Endodermal cell (in vitro differentiated cells): ENCODE measurements around the gene LRRC74B. TPM values are rescaled to one million over a fixed set of nuclear protein-coding genes. Genes with fewer than 3 reads are reported as not detected.
"Not testable (repeated sequence)": the region's sequence is repeated elsewhere in the genome, so short reads cannot be mapped to it uniquely, and the experiment has no call there.

Experiments
- DNase-seq: peaks from one replicate; pipeline ENCODE4 v3.0.0-alpha.2; 2017
- H3K27ac ChIP-seq: 2 replicates; pipeline ENCODE4 v1.5.1; 2013; ENCODE audit warnings: mild to moderate bottlenecking, low read depth, low read length, moderate library complexity
- H3K27me3 ChIP-seq: 2 replicates; pipeline ENCODE4 v1.6.1; 2013; ENCODE audit warnings: mild to moderate bottlenecking, low read length, moderate library complexity; ENCODE audit not compliant: insufficient read depth, control insufficient read depth, poor library complexity, severe bottlenecking
- H3K36me3 ChIP-seq: 2 replicates; pipeline ENCODE4 v1.7.0; 2013; ENCODE audit warnings: mild to moderate bottlenecking, low read length, moderate library complexity; ENCODE audit not compliant: control insufficient read depth, insufficient read depth
- H3K4me1 ChIP-seq: one replicate; pipeline ENCODE4 v1.7.0; 2013; ENCODE audit warnings: low read length; ENCODE audit not compliant: control insufficient read depth, insufficient read depth
- H3K4me3 ChIP-seq: 2 replicates; pipeline ENCODE4 v1.5.1; 2013; ENCODE audit warnings: mild to moderate bottlenecking, low read length, moderate library complexity
- H3K9ac ChIP-seq: 2 replicates; pipeline ENCODE4 v1.6.1; 2013; ENCODE audit warnings: mild to moderate bottlenecking, low read length, moderate library complexity; ENCODE audit not compliant: poor library complexity, severe bottlenecking; ENCODE audit errors: extremely low read depth
- H3K9me3 ChIP-seq: 2 replicates; pipeline ENCODE4 v1.6.1; 2013; ENCODE audit warnings: mild to moderate bottlenecking, low read length, moderate library complexity; ENCODE audit not compliant: control insufficient read depth
- H3K27ac Mint-ChIP-seq: 2 replicates; pipeline ENCODE4 v1.8.0; 2020; ENCODE audit warnings: mixed read lengths
- H3K27me3 Mint-ChIP-seq: 2 replicates; pipeline ENCODE4 v1.8.0; 2021; ENCODE audit warnings: mild to moderate bottlenecking, mixed read lengths; ENCODE audit not compliant: insufficient read depth
- H3K36me3 Mint-ChIP-seq: 2 replicates; pipeline ENCODE4 v1.8.0; 2020; ENCODE audit warnings: low read depth, mixed read lengths
- H3K4me1 Mint-ChIP-seq: 2 replicates; pipeline ENCODE4 v1.8.0; 2020; ENCODE audit warnings: mixed read lengths
- H3K4me3 Mint-ChIP-seq: 2 replicates; pipeline ENCODE4 v1.8.0; 2020; ENCODE audit warnings: mild to moderate bottlenecking, moderate library complexity, mixed read lengths
- H3K9me3 Mint-ChIP-seq: 2 replicates; pipeline ENCODE4 v1.8.0; 2020; ENCODE audit warnings: mild to moderate bottlenecking, mixed read lengths
- WGBS, 2 experiments: methylation state at CpG; one replicate each; pipeline versions ENCODE4 v1.1.5 to v1.1.7; 2013; ENCODE audit warnings: missing lambda C conversion rate in 2 of 2, mixed read lengths in 1 of 2; ENCODE audit not compliant: insufficient coverage in 1 of 2, insufficient read length in 1 of 2; 5-methylcytosine and 5-hydroxymethylcytosine counted together
- total RNA-seq, 2 donors: library from RNA; stranded (reverse); fragmentation: NEBNext Ultra II Directional in 1 of 2; extraction: Animal tissue kit (Norgen Biotek cat#: 25700) in 1 of 2; gene quantifications; 2 replicates in 1 of 2; 3 replicates in 1 of 2; pipeline ENCODE4 v1.2.1, GENCODE V29; 2021
- TF ChIP-seq, protein P1 (sequence below): fragments of 200-600 bp; sonication (generic); conservative IDR thresholded peaks from 2 replicates; pipeline ENCODE4 v1.5.0; 2021; ENCODE audit warnings: antibody characterized with exemption, mild to moderate bottlenecking

LRRC74B gene
- total RNA-seq, 2 donors from 2014 or later: not detected

GRCh38 chr22:21047035-21047661 lies 1.4 kb downstream of the LRRC74B start:
- no peaks in the 10 kb centered on the region for H3K9me3 ChIP-seq
- Mint-ChIP-seq H3K4me3 (no peak overlapping the region), H3K9me3 (no peaks in the 10 kb centered on the region), H3K4me1 (peaks cover 14% of the 10 kb centered on the region), H3K27me3 (peaks cover 20% of the 10 kb centered on the region), H3K36me3 (no peaks in the 10 kb centered on the region), H3K27ac (no peak overlapping the region)
- H3K4me3 ChIP-seq: no peak overlapping the region
- WGBS, 2 experiments: 92 to 93% methylated on average over 13 to 14 of the region's 14 CpGs
- no peaks in the 10 kb centered on the region for H3K36me3 ChIP-seq
- TF ChIP-seq, protein P1, sequence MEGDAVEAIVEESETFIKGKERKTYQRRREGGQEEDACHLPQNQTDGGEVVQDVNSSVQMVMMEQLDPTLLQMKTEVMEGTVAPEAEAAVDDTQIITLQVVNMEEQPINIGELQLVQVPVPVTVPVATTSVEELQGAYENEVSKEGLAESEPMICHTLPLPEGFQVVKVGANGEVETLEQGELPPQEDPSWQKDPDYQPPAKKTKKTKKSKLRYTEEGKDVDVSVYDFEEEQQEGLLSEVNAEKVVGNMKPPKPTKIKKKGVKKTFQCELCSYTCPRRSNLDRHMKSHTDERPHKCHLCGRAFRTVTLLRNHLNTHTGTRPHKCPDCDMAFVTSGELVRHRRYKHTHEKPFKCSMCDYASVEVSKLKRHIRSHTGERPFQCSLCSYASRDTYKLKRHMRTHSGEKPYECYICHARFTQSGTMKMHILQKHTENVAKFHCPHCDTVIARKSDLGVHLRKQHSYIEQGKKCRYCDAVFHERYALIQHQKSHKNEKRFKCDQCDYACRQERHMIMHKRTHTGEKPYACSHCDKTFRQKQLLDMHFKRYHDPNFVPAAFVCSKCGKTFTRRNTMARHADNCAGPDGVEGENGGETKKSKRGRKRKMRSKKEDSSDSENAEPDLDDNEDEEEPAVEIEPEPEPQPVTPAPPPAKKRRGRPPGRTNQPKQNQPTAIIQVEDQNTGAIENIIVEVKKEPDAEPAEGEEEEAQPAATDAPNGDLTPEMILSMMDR: no peak
- H3K4me1 ChIP-seq: peaks cover 5% of the 10 kb centered on the region
- H3K9ac ChIP-seq: no peak overlapping the region
- H3K27ac ChIP-seq: no peak overlapping the region
- DNase-seq: no peak
- H3K27me3 ChIP-seq: no peaks in the 10 kb centered on the region

DNA sequence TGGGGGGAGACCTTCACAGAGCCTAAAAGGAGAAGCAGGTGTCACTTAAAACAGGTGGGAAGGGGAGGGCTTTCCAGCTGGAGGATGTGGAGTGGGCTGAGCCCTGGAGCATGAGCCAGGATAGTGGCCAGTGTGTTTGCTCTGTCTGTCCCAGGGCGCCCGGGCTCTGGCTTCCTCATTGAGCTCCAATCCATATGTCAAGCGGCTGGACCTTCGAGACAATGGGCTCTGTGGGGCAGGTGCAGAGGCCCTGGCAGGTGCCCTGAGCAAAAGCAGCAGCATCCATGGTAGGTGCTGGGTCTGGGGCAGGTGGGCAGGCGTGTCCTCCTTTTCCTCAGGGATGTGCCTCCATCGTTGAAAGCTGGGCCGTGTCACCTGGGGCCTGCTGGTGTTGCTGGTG lies 2.0 kb downstream of the LRRC74B start:
- Histone ChIP-seq H3K36me3 (no peaks in the 10 kb centered on the region), H3K27me3 (no peaks in the 10 kb centered on the region), H3K9ac (no peak overlapping the region), H3K4me1 (peaks cover 5% of the 10 kb centered on the region), H3K27ac (no peak overlapping the region), H3K4me3 (no peak overlapping the region), H3K9me3 (no peaks in the 10 kb centered on the region)
- Mint-ChIP-seq H3K4me1 (peaks cover 16% of the 10 kb centered on the region), H3K27me3 (peaks cover 19% of the 10 kb centered on the region), H3K9me3 (no peaks in the 10 kb centered on the region), H3K4me3 (no peak overlapping the region), H3K36me3 (no peaks in the 10 kb centered on the region), H3K27ac (no peak overlapping the region)
- DNase-seq: no peak
- WGBS, 2 experiments: 88 to 92% methylated on average over 4 to 7 of the region's 7 CpGs
- TF ChIP-seq, protein P1: no peak

- H3K4me1 ChIP-seq, H3K36me3 ChIP-seq, H3K4me3 ChIP-seq, H3K27ac Mint-ChIP-seq, H3K9ac ChIP-seq, H3K9me3 ChIP-seq, H3K4me3 Mint-ChIP-seq, H3K36me3 Mint-ChIP-seq, H3K27me3 ChIP-seq, DNase-seq, H3K27ac ChIP-seq, H3K9me3 Mint-ChIP-seq: not testable (repeated sequence)
- Mint-ChIP-seq H3K27me3 (peaks cover 12% of the 10 kb centered on the region), H3K4me1 (peaks cover 16% of the 10 kb centered on the region)
- 73 to 100% methylated on average over 1 to 4 of the region's 5 CpGs for WGBS, 2 experiments
Observed at GRCh38 chr22:21048448-21048847, 2.7 kb downstream of the LRRC74B start.

DNA sequence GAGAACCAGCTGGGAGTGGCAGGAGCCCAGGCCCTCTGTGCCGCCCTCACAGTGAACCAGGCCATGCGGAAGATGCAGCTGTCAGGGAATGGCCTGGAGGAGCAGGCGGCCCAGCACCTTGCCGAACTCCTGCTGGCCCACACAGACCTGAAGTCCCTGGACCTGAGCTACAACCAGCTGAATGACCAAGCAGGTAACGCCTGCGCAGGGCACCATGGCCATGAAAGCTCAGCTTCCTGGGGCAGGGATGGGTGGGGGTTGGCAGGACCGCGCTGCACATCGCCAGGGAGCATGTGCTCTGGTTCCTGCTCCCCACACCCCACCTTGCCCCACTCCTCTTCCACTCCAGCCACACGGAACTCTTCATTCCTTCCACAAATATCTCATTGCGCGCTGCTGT lies 3.2 kb downstream of the LRRC74B start:
- H3K4me3 ChIP-seq, H3K9me3 ChIP-seq, H3K9ac ChIP-seq, H3K27ac ChIP-seq, H3K4me3 Mint-ChIP-seq, H3K4me1 ChIP-seq, H3K36me3 ChIP-seq, H3K27ac Mint-ChIP-seq, H3K27me3 ChIP-seq, H3K36me3 Mint-ChIP-seq, DNase-seq, H3K27me3 Mint-ChIP-seq, H3K9me3 Mint-ChIP-seq: not testable (repeated sequence)
- WGBS, 2 experiments: no CpG with 5 or more reads among the region's 12 CpGs
- H3K4me1 Mint-ChIP-seq: peaks cover 16% of the 10 kb centered on the region
